ENCODE data around the gene THSD4.

Gene THSD4

GRCh38 chr15:71698742-71699141, 583.5 kb downstream of the THSD4 start:
- no peak overlapping the region for H3K4me3 ChIP-seq (ENCODE audit: low read depth, low read length)
- no peak for DNase-seq (ENCODE audit: low read depth)
- TF ChIP-seq CTCF (IDR thresholded peaks at IDR 0.05; ENCODE audit: control insufficient read depth, extremely low read depth, insufficient read depth) = no peak

GRCh38 chr15:71699977-71700376, 584.7 kb downstream of the THSD4 start:
- no peak overlapping the region for H3K4me3 ChIP-seq (ENCODE audit: low read depth, low read length)
- no peak for TF ChIP-seq CTCF (IDR thresholded peaks at IDR 0.05; ENCODE audit: control insufficient read depth, extremely low read depth, insufficient read depth)
- DNase-seq (ENCODE audit: low read depth) = no peak

GRCh38 chr15:71701808-71702207, 586.5 kb downstream of the THSD4 start:
- no peak for DNase-seq (ENCODE audit: low read depth)
- no peak overlapping the region for H3K4me3 ChIP-seq (ENCODE audit: low read depth, low read length)
- TF ChIP-seq CTCF (IDR thresholded peaks at IDR 0.05; ENCODE audit: control insufficient read depth, extremely low read depth, insufficient read depth) = no peak

GRCh38 chr15:71702496-71702895, 587.2 kb downstream of the THSD4 start:
- H3K4me3 ChIP-seq (ENCODE audit: low read depth, low read length) = no peak overlapping the region
- no peak for TF ChIP-seq CTCF (IDR thresholded peaks at IDR 0.05; ENCODE audit: control insufficient read depth, extremely low read depth, insufficient read depth)
- no peak for DNase-seq (ENCODE audit: low read depth)

- no peak overlapping the region for H3K4me3 ChIP-seq (ENCODE audit: low read depth, low read length)
- no peak for DNase-seq (ENCODE audit: low read depth)
- no peak for TF ChIP-seq CTCF (IDR thresholded peaks at IDR 0.05; ENCODE audit: control insufficient read depth, extremely low read depth, insufficient read depth)
Observed at GRCh38 chr15:71705151-71705550, 589.9 kb downstream of the THSD4 start.

- no peak overlapping the region for H3K4me3 ChIP-seq (ENCODE audit: low read depth, low read length)
- no peak for DNase-seq (ENCODE audit: low read depth)
- TF ChIP-seq CTCF (IDR thresholded peaks at IDR 0.05; ENCODE audit: control insufficient read depth, extremely low read depth, insufficient read depth) = no peak
Observed at GRCh38 chr15:71706461-71707229, 591.4 kb downstream of the THSD4 start.
